ENCODE measurements around the gene EFEMP1.

The EFEMP1 gene

GRCh38 chr2:55923091-55923981 is at the start of gene EFEMP1:
EFEMP1 (minus strand) TSS chr2:55923782; CDS start chr2:55922440, 1,342 bp downstream.
- peak in 1 of 2 experiments; percentile 1 for DNase-seq

GRCh38 chr2:55970500-55970899 is 46.9 kb upstream of the EFEMP1 start:
- no peak for DNase-seq

- DNase-seq, result no peak
Measured at GRCh38 chr2:55968941-55969340, 45.4 kb upstream of the EFEMP1 start.

- peak in 1 of 2 experiments; percentile 63 for DNase-seq
Measured at GRCh38 chr2:55966401-55967118, 43.0 kb upstream of the EFEMP1 start.

DNA sequence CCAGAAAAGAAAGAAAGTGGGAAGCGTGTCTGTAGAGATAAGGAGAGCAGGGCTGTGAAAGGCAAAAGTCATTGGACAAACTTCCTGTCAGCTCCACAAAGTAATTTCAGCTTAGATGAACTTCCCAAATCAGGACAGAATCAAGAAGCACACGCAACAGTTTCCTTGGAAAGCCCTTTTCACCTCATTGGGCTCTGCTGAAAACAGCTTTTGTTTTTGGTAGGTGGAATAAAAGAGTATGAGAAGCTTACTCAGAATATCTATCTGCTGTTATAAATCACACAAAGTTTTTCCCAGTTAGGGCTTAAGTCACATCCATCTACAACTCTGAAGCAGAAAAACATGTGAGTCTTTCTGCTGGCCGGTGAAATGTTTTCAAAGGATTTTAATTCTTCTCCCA is 42.4 kb upstream of the EFEMP1 start:
- no peak for DNase-seq

DNA sequence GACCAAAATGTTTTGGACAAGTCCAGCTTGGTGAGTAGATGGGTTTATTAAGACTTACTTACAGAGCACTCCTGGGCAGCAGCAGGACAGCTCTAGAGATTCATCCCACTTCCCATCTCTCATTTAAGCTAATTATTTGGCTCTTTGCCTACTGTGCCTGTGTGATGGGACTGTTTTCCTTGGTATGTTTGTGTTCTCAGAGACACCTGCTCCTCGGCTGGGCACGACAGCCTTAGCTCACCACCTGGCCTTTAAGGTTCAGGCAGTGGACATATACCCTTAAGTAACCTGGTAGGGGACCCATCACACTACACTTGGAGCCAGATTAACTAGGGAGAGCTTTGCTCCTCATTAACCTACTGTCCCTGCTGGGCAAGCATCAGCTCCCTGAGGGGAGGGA is 41.7 kb upstream of the EFEMP1 start:
- no peak for DNase-seq

- no peak for DNase-seq
Measured at GRCh38 chr2:55962915-55963314, 39.3 kb upstream of the EFEMP1 start.

GRCh38 chr2:55961318-55961911 is 37.8 kb upstream of the EFEMP1 start:
- peak in 1 of 2 experiments; percentile 33 for DNase-seq

- DNase-seq, result no peak
Measured at GRCh38 chr2:55958756-55959155, 35.2 kb upstream of the EFEMP1 start.

- DNase-seq, result no peak
Measured at GRCh38 chr2:55957142-55957541, 33.6 kb upstream of the EFEMP1 start.

DNA sequence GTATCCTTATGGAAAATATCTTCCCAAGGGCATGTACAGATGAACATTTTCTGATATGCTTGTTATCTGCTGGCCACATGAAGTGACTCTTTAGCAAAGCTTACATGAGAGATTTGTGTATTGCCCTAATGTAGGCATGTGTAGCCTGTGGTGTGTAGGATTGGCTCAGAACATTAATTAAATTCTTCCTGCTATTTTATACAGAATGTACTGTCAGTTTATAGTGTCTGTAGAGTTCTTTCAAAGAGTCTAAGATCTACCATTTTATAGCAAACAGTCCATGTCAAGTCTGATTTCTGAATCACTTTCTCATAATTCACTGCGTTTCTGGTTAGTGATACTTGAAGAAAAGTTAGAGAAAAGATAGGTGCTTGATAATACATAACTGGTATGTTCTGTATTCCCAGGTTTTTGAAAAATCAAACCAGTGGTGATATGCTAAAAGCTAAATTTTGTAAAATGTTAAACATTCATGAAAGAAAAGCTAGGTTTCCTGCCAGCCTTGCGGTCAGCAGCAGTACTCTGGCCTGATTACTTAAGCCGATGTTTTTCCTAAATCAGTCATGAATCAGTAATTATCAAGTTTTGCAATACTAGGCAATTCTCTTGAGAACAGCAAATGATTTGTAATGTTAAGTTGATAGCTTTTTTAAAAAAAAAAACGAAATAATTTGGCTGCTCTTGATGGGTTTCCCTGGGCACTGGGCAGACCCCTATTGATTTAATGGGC is 30.9 kb upstream of the EFEMP1 start:
- no peak for DNase-seq

GRCh38 chr2:55952415-55952814 is 28.8 kb upstream of the EFEMP1 start:
- no peak for DNase-seq

GRCh38 chr2:55951533-55951932 is 28.0 kb upstream of the EFEMP1 start:
- no peak for DNase-seq

DNA sequence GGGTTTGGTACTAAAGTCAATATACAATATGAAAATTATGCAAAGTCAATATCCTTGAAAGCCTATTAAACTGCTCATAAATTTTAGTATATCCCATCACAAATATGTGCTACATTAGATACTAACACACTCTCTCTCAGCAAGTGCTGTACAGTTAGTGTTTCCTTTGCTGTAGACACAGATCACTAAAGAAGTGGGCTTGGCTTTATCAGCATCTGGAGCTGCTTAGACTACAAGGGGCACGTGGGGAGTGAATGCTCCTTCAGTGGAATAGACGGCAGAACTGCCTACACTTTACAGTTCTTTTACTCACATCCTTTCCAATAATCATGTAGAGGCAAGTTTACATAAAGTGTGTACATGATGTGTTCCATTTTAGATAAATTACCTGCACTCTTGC is 26.0 kb upstream of the EFEMP1 start:
- no peak for DNase-seq

- no peak for DNase-seq
Measured at GRCh38 chr2:55949211-55949610, 25.6 kb upstream of the EFEMP1 start.

DNA sequence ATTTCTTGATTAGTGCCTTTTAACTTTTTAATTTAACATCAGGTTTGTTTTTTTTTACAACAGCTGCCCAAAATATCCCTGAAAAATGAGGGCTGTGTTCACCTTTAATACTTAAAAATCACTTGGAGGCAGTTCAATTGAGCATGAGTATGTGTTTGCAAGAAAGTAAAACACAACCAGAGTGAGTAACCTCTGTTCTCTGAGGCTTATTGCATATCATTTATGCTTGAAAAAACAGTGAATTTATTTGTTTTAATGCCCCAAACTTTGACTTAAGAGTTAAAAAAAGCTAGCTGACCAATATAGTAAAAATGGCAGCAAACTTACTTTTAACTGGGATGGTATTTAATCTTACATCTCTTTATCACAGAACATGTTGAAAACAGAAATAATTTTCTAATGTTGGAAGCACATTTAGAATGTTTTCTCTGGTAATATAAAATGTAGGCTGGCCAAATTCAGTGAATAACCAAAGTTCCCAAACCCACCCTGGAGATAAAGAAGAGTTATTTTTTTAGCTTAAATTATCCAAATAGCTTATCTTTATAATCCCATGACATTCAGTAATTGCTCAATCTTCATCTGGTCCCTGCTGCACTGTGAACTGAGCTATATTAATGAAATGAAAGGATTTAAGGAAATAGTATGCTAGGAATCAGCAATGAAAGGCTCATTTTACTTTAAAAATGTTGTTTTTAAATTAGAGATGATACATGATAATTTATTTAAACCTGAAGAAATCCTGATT is 24.8 kb upstream of the EFEMP1 start:
- DNase-seq, result no peak

- no peak for DNase-seq
Measured at GRCh38 chr2:55947752-55948151, 24.2 kb upstream of the EFEMP1 start.

- no peak for DNase-seq
Measured at GRCh38 chr2:55946793-55947192, 23.2 kb upstream of the EFEMP1 start.

DNA sequence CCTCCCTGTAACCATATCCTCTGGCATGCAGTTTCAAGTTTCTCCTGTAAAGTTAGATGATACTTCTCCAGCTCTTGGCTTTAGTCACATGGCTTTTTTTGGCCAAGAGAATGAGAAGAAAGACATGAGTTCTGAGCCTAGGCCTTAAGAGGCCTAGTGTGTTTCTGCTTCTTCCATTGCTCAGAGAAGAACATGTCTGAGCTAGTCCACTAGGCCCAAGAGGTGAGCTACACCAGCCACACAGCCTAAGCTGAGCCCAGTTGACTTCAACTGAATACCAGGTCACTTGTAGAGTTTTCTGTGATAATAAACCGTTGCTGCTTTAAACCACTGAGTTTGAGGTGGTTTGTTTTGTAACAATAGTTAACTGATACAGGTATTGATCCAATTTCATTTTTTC is 19.9 kb upstream of the EFEMP1 start:
- no peak for DNase-seq

DNA sequence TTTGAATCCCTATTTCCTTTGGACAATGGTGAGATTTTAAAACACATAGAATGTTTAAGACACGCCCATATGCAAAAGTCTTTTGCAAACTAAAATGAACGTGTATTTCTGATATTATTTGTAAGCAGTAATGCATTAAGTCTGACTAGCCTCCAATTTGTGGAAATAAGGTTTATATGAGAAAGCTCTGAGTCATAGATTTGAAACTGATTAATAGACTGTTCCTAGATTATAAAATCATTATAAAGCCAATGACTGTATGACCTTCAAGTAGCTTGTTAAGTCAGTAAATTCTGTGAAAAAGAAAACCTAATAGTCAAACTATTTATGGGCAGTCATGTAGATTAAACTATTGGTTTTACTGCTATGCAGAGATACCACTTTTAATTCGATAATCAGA is 12.8 kb upstream of the EFEMP1 start:
- no peak for DNase-seq

DNA sequence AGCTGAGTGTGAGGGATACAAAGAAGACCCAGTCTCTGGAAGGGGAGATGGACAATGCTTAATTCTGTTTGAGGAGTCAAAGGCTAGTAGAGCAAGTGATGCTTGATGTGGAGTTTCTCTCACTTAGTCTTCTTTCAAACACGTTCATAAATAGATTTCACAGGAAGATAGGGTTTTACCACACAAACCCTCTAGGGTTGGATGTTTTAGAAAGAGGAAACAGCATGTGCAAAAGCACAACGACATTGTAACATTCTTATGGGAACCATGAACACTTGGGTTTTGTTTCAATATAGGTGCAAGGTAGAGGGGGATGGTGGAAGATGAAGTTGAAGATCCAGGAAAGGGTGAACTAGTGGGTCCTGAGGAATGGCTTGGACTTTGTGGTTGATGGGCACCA is 10.8 kb upstream of the EFEMP1 start:
- no peak for DNase-seq

- no peak for DNase-seq
Measured at GRCh38 chr2:55932843-55933242, 9.3 kb upstream of the EFEMP1 start.
